ENCODE results near the gene LAPTM5.
A peak's percentile ranks its signal among the peaks of the same experiment; 100 is the strongest.
"Not testable (repeated sequence)": the region's sequence is repeated elsewhere in the genome, so short reads cannot be mapped to it uniquely, and the experiment has no call there.

The LAPTM5 gene

DNA sequence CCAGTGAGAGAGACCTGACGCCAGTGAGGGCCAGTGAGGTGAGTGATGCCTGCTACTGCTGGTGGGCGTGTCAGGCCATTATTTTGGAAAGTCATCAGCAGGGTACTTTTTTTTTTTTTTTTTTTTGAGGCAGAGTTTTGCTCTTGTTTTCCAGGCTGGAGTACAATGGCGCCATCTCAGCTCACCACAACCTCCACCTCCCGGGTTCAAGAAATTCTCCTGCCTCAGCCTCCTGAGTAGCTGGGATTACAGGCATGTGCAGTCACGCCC, 32.6 kb upstream of the LAPTM5 start:
- H3K27ac ChIP-seq (ENCODE audit: extremely low read depth, low read depth, low read length); H3K4me1 ChIP-seq (ENCODE audit: control insufficient read depth, insufficient read depth, low read length); POLR2A ChIA-PET; H3K4me3 ChIP-seq (ENCODE audit: low read depth, low read length); H3K9me3 ChIP-seq (ENCODE audit: control insufficient read depth, insufficient read depth, low read depth, low read length); H3K36me3 ChIP-seq (ENCODE audit: control insufficient read depth in 2 of 2, insufficient read depth in 1 of 2, low read length in 2 of 2): not testable (repeated sequence)
- TF ChIP-seq KLF9 (tag by site-specific recombination; IDR thresholded peaks at IDR 0.05; ENCODE audit: low read depth): peak; percentile 55
- CTCF ChIA-PET: interaction anchor here (0.9 to 1.6 kb wide), 3 partner anchors 10 to 121 kb away, joined by 3 to 16 read pairs (median 14); no protein-coding TSS in a partner anchor

DNA sequence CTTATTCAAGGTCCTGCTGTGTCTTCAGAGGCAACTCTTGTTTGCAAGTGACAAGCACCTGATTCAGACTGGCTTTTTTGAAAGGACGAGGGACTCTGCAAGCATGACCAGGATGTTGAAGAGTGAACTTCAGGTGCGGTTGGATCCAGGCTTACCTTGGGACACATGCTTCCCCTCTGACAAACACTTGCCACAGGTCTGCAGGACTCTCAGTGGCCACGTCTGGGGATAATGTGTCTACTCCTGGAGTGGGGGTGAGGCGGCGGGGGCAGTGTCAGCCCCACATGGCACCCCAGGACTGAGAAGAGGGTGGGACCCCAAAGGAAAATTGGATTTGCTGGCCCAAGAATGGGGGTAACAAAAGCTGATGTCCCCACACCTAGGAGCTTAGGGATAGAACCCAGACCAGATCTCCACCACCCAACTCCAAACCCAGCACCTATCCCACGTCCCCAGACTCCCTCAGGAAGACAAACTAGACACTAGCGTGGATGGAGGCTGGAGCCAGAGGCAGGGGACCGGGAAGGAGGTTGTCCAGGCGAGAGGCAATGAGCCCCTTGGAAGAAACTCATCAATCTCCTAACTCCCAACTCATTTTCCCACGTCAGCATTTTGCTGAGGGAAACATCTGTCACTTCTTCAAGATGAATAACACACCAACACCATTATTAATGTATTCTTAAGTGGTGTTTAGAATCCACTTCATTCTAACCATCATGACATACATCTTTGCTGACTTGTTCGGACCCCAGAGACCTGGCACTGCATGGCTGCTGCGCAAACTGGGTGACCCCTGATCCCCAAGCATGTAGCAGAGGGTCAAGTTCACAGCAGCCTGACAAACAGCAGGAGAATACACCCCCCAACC, 32.0 kb upstream of the LAPTM5 start:
- no peaks in the 10 kb centered on the region for H3K4me1 ChIP-seq (ENCODE audit: control insufficient read depth, insufficient read depth, low read length)
- H3K27ac ChIP-seq (ENCODE audit: extremely low read depth, low read depth, low read length): no peak overlapping the region
- CTCF ChIA-PET: interaction anchor here (0.9 to 2.0 kb wide), 4 partner anchors 12 to 121 kb away, joined by 3 to 16 read pairs (median 8); no protein-coding TSS in a partner anchor
- no peak for TF ChIP-seq ZNF785 (tag by site-specific recombination; IDR thresholded peaks at IDR 0.05)
- TF ChIP-seq ZNF518A (tag by site-specific recombination; conservative IDR thresholded peaks at IDR 0.05; ENCODE audit: low read depth): no peak
- no peak for TF ChIP-seq MZF1 (tag by site-specific recombination; IDR thresholded peaks at IDR 0.05; ENCODE audit: borderline replicate concordance)
- no peak for TF ChIP-seq ZFP37 (tag by site-specific recombination; IDR thresholded peaks at IDR 0.05)
- no peak for TF ChIP-seq ZNF558 (tag by site-specific recombination; IDR thresholded peaks at IDR 0.05)
- no peak for TF ChIP-seq ZBTB1 (tag by site-specific recombination; IDR thresholded peaks at IDR 0.05)
- TF ChIP-seq, protein P1, sequence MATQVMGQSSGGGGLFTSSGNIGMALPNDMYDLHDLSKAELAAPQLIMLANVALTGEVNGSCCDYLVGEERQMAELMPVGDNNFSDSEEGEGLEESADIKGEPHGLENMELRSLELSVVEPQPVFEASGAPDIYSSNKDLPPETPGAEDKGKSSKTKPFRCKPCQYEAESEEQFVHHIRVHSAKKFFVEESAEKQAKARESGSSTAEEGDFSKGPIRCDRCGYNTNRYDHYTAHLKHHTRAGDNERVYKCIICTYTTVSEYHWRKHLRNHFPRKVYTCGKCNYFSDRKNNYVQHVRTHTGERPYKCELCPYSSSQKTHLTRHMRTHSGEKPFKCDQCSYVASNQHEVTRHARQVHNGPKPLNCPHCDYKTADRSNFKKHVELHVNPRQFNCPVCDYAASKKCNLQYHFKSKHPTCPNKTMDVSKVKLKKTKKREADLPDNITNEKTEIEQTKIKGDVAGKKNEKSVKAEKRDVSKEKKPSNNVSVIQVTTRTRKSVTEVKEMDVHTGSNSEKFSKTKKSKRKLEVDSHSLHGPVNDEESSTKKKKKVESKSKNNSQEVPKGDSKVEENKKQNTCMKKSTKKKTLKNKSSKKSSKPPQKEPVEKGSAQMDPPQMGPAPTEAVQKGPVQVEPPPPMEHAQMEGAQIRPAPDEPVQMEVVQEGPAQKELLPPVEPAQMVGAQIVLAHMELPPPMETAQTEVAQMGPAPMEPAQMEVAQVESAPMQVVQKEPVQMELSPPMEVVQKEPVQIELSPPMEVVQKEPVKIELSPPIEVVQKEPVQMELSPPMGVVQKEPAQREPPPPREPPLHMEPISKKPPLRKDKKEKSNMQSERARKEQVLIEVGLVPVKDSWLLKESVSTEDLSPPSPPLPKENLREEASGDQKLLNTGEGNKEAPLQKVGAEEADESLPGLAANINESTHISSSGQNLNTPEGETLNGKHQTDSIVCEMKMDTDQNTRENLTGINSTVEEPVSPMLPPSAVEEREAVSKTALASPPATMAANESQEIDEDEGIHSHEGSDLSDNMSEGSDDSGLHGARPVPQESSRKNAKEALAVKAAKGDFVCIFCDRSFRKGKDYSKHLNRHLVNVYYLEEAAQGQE (tag by site-specific recombination; IDR thresholded peaks at IDR 0.05): no peak
- TF ChIP-seq ZBTB20 (tag by site-specific recombination; IDR thresholded peaks at IDR 0.05): no peak
- TF ChIP-seq ZNF514 (tag by site-specific recombination; IDR thresholded peaks at IDR 0.05): no peak
- no peak for TF ChIP-seq GLIS1 (tag by site-specific recombination; IDR thresholded peaks at IDR 0.05)
- no peak for TF ChIP-seq ZNF544 (tag by site-specific recombination; IDR thresholded peaks at IDR 0.05)
- H3K36me3 ChIP-seq (ENCODE audit: control insufficient read depth in 2 of 2, insufficient read depth in 1 of 2, low read length in 2 of 2): no peaks in the 10 kb centered on the region
- POLR2A ChIA-PET: no interaction called here
- no peaks in the 10 kb centered on the region for H3K9me3 ChIP-seq (ENCODE audit: control insufficient read depth, insufficient read depth, low read depth, low read length)
- no peak overlapping the region for H3K4me3 ChIP-seq (ENCODE audit: low read depth, low read length)

All from HEK293 (cell line).